ENCODE results near the gene UNC13A.

- TF ChIP-seq, protein P1, sequence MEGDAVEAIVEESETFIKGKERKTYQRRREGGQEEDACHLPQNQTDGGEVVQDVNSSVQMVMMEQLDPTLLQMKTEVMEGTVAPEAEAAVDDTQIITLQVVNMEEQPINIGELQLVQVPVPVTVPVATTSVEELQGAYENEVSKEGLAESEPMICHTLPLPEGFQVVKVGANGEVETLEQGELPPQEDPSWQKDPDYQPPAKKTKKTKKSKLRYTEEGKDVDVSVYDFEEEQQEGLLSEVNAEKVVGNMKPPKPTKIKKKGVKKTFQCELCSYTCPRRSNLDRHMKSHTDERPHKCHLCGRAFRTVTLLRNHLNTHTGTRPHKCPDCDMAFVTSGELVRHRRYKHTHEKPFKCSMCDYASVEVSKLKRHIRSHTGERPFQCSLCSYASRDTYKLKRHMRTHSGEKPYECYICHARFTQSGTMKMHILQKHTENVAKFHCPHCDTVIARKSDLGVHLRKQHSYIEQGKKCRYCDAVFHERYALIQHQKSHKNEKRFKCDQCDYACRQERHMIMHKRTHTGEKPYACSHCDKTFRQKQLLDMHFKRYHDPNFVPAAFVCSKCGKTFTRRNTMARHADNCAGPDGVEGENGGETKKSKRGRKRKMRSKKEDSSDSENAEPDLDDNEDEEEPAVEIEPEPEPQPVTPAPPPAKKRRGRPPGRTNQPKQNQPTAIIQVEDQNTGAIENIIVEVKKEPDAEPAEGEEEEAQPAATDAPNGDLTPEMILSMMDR (IDR thresholded peaks at IDR 0.05), result no peak
- no peak for TF ChIP-seq POLR2A (IDR thresholded peaks at IDR 0.05)
Observed at GRCh38 chr19:17682273-17682672, 5.9 kb downstream of the UNC13A start.
